Activated CD4-positive, alpha-beta T cell treated with anti-CD3 and anti-CD28 coated beads for 24 hours (primary cell): ENCODE results near the gene NOD1.
"Not testable (repeated sequence)": the region's sequence is repeated elsewhere in the genome, so short reads cannot be mapped to it uniquely, and the experiment has no call there.

Experiments
- DNase-seq, 2 donors: peaks; one replicate each; pipeline ENCODE4 v3.0.0-alpha.2; 2020; ENCODE audit warnings: low read depth in 2 of 2

Gene NOD1

GRCh38 chr7:30412782-30413504, 65.6 kb downstream of the NOD1 start:
- DNase-seq = no peak

- DNase-seq = no peak
Observed at GRCh38 chr7:30411897-30412296, 66.7 kb downstream of the NOD1 start.

- DNase-seq = no peak
Observed at GRCh38 chr7:30411173-30411572, 67.4 kb downstream of the NOD1 start.

- no peak for DNase-seq
Observed at GRCh38 chr7:30406664-30407425, 71.7 kb downstream of the NOD1 start.

- no peak for DNase-seq
Observed at GRCh38 chr7:30405179-30405578, 73.4 kb downstream of the NOD1 start.

- DNase-seq = no peak
Observed at GRCh38 chr7:30403477-30403876, 75.1 kb downstream of the NOD1 start.

- DNase-seq = no peak
Observed at GRCh38 chr7:30396389-30396788, 82.2 kb downstream of the NOD1 start.

- DNase-seq = no peak
Observed at GRCh38 chr7:30395676-30396075, 82.9 kb downstream of the NOD1 start.

GRCh38 chr7:30391806-30392205, 86.8 kb downstream of the NOD1 start:
- DNase-seq = no peak

- no peak for DNase-seq
Observed at GRCh38 chr7:30390736-30391636, 87.6 kb downstream of the NOD1 start.

GRCh38 chr7:30389791-30390190, 88.8 kb downstream of the NOD1 start:
- no peak for DNase-seq

- no peak for DNase-seq
Observed at GRCh38 chr7:30382607-30383006, 96.0 kb downstream of the NOD1 start.

GRCh38 chr7:30380824-30381223, 97.8 kb downstream of the NOD1 start:
- DNase-seq = not testable (repeated sequence)

- DNase-seq = no peak
Observed at GRCh38 chr7:30380294-30380693, 98.3 kb downstream of the NOD1 start.

- no peak for DNase-seq
Observed at GRCh38 chr7:30379741-30380140, 98.8 kb downstream of the NOD1 start.

- no peak for DNase-seq
Observed at GRCh38 chr7:30379131-30379530, 99.5 kb downstream of the NOD1 start.

- no peak for DNase-seq
Observed at GRCh38 chr7:30378275-30378674, 100.3 kb downstream of the NOD1 start.
